SJCRH30 (cell line): ENCODE data around the gene HMOX1. TPM values are rescaled to one million over a fixed set of nuclear protein-coding genes. Genes with fewer than 3 reads are reported as not detected.

Experiments used
- DNase-seq, 2 experiments: peaks; one replicate each; pipeline ENCODE4 v3.0.0-alpha.2; 2015 to 2020
- H3K27ac ChIP-seq: fragments of 250-450 bp; sonication (Bioruptor Pico); 2 replicates; pipeline ENCODE4 v1.5.1; 2020; ENCODE audit warnings: mild to moderate bottlenecking, moderate library complexity
- H3K27me3 ChIP-seq: fragments of 250-450 bp; sonication (Bioruptor Pico); 2 replicates; pipeline ENCODE4 v1.5.1; 2020; ENCODE audit warnings: mild to moderate bottlenecking, moderate library complexity
- H3K36me3 ChIP-seq: fragments of 250-450 bp; sonication (Bioruptor Pico); 2 replicates; pipeline ENCODE4 v1.5.1; 2020; ENCODE audit warnings: mild to moderate bottlenecking, moderate library complexity
- H3K4me1 ChIP-seq: fragments of 250-450 bp; sonication (Bioruptor Pico); 2 replicates; pipeline ENCODE4 v1.5.1; 2020; ENCODE audit warnings: mild to moderate bottlenecking, moderate library complexity
- H3K4me3 ChIP-seq: fragments of 250-450 bp; sonication (Bioruptor Pico); 2 replicates; pipeline ENCODE4 v1.5.1; 2020; ENCODE audit warnings: mild to moderate bottlenecking, moderate library complexity
- H3K9me3 ChIP-seq: fragments of 250-450 bp; sonication (Bioruptor Pico); replicated peaks from 2 replicates; pipeline ENCODE4 v1.5.1; 2020; ENCODE audit warnings: mild to moderate bottlenecking, moderate library complexity
- total RNA-seq: library from RNA; depleted of rRNA; stranded (reverse); fragments of >200 nt; shearing (Covaris generic); gene quantifications from 2 replicates; pipeline ENCODE4 v1.2.3, GENCODE V29; 2014

Gene HMOX1
- total RNA-seq, 1 experiment from 2014 or later = 5.1 TPM

DNA sequence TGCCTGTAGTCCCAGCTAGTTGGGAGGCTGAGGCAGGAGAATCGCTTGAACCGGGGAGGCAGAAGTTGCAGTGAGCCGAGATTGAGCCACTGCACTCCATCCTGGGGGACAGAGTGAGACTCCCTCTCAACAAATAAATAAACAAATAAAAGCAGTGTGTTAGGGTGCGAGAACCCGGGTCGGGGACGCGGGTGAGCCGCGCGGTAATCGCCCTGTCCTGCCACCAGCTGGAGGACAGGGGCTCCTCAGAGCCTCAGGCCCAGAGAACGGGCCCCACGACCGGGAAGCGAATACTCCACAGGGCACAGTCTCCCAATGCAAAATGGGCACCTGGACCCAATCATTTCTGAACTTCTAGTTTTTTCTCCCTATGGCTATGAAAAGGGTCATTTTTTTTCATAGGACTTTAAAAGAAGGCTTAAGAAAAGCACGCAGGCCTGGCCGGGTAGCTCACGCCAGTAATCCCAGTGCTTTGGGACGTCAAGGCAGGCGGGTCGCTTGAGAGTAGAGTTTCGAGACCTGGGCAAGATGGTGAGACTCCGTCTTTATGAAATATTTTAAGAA lies 18.3 kb downstream of the HMOX1 start:
- peaks cover 15% of the 10 kb centered on the region; the same call in 1 of the 2 replicates for H3K4me1 ChIP-seq
- no peaks in the 10 kb centered on the region for H3K9me3 ChIP-seq
- DNase-seq = peak; percentile 29 to 41
- H3K36me3 ChIP-seq = peaks cover 9% of the 10 kb centered on the region
- no peaks in the 10 kb centered on the region for H3K27me3 ChIP-seq
- H3K4me3 ChIP-seq = peak overlapping the region; percentile 81
- peak overlapping the region; percentile 84 for H3K27ac ChIP-seq

- H3K4me1 ChIP-seq = peaks cover 15% of the 10 kb centered on the region; the same call in 1 of the 2 replicates
- peak within 1 kb of the TSS; percentile 84 for H3K27ac ChIP-seq
- peaks cover 16% of the 10 kb centered on the region for H3K36me3 ChIP-seq
- H3K4me3 ChIP-seq = peak within 1 kb of the TSS; percentile 81
- no peaks in the 10 kb centered on the region for H3K27me3 ChIP-seq
- DNase-seq = peak; percentile 97
- H3K9me3 ChIP-seq = no peaks in the 10 kb centered on the region
Observed at GRCh38 chr22:35399678-35400500, 19.0 kb downstream of the HMOX1 start, which contains the start of gene MCM5. MCM5 (plus strand) TSS chr22:35400140; CDS start chr22:35400439, 299 bp downstream.

DNA sequence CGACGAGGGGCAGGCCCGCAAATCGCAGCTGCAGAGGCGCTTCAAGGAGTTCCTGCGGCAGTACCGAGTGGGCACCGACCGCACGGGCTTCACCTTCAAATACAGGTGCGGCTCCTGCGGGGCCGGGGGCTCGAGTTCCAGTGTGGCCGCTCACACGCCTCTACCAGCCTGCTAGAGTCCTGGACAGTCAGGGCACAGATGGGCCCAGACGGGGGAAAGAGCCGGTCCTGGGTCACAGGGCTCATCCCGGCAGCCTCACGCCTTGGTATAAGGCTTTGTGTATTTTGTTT lies 19.6 kb downstream of the HMOX1 start:
- no peak for DNase-seq
- H3K9me3 ChIP-seq = no peaks in the 10 kb centered on the region
- peak overlapping the region; percentile 81 for H3K4me3 ChIP-seq
- peak overlapping the region; percentile 84 for H3K27ac ChIP-seq
- H3K4me1 ChIP-seq = peaks cover 15% of the 10 kb centered on the region; the same call in 1 of the 2 replicates
- H3K27me3 ChIP-seq = no peaks in the 10 kb centered on the region
- H3K36me3 ChIP-seq = peaks cover 18% of the 10 kb centered on the region

GRCh38 chr22:35401863-35402262 lies 21.0 kb downstream of the HMOX1 start:
- no peaks in the 10 kb centered on the region for H3K27me3 ChIP-seq
- no peak overlapping the region for H3K27ac ChIP-seq
- peaks cover 27% of the 10 kb centered on the region for H3K36me3 ChIP-seq
- H3K4me3 ChIP-seq = no peak overlapping the region
- no peaks in the 10 kb centered on the region for H3K9me3 ChIP-seq
- DNase-seq = no peak
- peaks cover 15% of the 10 kb centered on the region; the same call in 1 of the 2 replicates for H3K4me1 ChIP-seq

DNA sequence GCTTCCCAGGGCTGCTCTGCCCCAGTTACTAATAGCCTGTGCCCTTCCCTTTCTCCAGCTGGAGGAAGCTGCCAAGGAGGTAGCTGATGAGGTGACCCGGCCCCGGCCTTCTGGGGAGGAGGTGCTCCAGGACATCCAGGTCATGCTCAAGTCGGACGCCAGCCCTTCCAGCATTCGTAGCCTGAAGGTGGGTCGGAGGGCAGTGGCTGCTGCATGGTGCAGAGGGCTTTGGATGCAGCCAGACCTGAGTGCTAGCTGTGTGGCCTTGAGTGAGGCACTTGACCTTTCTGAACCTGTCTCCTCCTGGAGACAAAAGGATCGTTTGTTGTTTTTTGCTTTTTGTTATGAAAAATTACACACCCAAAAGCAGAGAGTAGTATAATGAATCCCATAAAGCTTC lies 22.5 kb downstream of the HMOX1 start:
- H3K4me1 ChIP-seq = peaks cover 7% of the 10 kb centered on the region; the same call in 1 of the 2 replicates
- no peak overlapping the region for H3K27ac ChIP-seq
- H3K9me3 ChIP-seq = no peaks in the 10 kb centered on the region
- no peaks in the 10 kb centered on the region for H3K27me3 ChIP-seq
- peaks cover 36% of the 10 kb centered on the region for H3K36me3 ChIP-seq
- no peak overlapping the region for H3K4me3 ChIP-seq
- DNase-seq = no peak

DNA sequence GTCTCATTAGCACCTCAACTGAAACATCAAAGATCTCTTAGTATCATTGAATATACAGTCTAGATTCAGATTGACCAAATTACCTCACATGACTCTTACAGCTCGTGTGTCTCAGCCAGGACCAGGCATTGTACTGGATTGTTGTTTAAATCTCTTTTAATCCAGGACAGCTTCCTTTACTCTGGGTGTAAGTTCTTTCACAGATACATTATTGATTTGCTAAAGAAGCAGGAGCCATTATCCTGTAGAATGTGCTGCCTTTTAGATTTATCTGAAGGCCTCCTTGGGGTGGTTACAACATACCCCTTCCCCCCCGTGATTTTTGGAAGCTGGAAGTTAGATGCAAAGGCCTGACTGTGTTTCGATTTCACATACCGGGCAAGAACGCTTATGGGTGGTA lies 23.3 kb downstream of the HMOX1 start:
- DNase-seq = no peak
- Histone ChIP-seq H3K27ac (no peak overlapping the region), H3K9me3 (no peaks in the 10 kb centered on the region), H3K27me3 (no peaks in the 10 kb centered on the region), H3K4me1 (peaks cover 7% of the 10 kb centered on the region; the same call in 1 of the 2 replicates), H3K4me3 (no peak overlapping the region), H3K36me3 (peaks cover 36% of the 10 kb centered on the region)

GRCh38 chr22:35406443-35406842 lies 25.5 kb downstream of the HMOX1 start:
- no peak overlapping the region for H3K27ac ChIP-seq
- H3K36me3 ChIP-seq = peaks cover 53% of the 10 kb centered on the region
- no peak for DNase-seq
- H3K27me3 ChIP-seq = no peaks in the 10 kb centered on the region
- H3K4me3 ChIP-seq = no peak overlapping the region
- peaks cover 12% of the 10 kb centered on the region for H3K4me1 ChIP-seq
- H3K9me3 ChIP-seq = no peaks in the 10 kb centered on the region

DNA sequence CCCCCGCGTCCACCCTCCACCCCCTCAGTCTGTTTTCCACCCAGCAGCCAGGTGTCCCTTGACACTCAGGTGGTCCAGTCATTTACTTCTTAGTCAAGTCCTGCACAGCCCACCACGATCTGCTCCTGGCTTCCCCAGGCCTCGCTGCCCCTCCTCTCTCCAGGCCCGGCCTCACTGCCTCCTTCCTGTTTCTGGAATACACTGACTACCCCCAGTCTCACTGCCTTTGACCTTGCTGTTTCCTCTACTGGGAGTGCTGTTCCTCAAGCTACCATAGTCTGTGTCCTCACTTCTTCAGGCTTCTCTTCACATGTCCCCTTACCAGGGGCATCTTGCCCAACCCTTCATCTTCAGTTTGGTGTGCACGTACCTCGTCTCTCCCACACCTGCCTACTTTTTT lies 26.5 kb downstream of the HMOX1 start:
- Histone ChIP-seq H3K36me3 (peaks cover 61% of the 10 kb centered on the region), H3K27ac (no peak overlapping the region), H3K27me3 (no peaks in the 10 kb centered on the region), H3K4me3 (no peak overlapping the region), H3K4me1 (peaks cover 9% of the 10 kb centered on the region), H3K9me3 (no peaks in the 10 kb centered on the region)
- DNase-seq = no peak

DNA sequence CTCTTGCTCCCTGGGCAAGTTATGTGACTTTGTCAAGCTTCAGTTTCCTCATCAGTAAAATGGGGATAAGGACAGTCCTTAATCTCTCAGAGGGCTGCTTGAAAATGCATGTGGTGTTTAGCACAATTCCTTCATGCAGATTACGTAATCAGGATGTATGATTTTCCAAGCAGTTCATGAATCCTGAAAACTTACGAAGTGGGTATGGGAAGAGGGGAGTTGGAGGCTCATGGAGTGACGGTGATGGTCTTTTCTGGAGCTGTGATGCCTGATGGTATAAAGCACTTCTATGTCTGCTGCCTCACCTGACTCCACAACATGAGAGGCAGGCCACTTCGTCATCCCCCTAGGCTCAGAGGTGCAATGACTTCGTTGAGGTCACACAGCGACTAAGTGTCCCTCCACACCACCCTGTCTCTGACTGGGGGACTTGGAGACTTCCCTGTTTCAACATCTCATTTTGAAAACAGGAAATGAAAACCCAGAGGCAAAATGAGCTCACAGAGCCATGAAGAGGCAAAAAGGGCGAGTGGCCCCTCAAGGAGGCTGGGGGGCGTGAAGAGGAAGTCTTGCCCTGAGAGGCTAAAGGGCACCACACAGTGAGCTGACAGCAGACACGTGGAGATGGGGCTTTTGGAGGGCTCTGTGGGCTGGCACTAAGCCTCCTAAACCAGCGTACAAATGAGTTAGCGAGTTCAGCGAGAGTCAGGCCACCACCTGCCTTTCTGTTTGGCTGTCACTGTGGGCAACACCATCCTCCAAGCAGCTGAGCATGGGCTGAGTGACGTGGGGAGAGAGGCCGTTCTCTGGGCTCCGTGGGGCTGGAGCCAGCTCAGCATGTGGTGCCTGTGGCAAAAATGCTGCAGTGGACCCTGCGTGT lies 29.1 kb downstream of the HMOX1 start:
- no peak overlapping the region for H3K4me3 ChIP-seq
- no peaks in the 10 kb centered on the region for H3K9me3 ChIP-seq
- H3K36me3 ChIP-seq = peaks cover 61% of the 10 kb centered on the region
- no peaks in the 10 kb centered on the region for H3K27me3 ChIP-seq
- DNase-seq = peak; percentile 72 to 77
- peaks cover 9% of the 10 kb centered on the region for H3K4me1 ChIP-seq
- H3K27ac ChIP-seq = peak overlapping the region; percentile 30

- H3K27ac ChIP-seq = peak overlapping the region; percentile 16; the same call in 1 of the 2 replicates
- H3K27me3 ChIP-seq = no peaks in the 10 kb centered on the region
- peaks cover 62% of the 10 kb centered on the region for H3K36me3 ChIP-seq
- no peaks in the 10 kb centered on the region for H3K9me3 ChIP-seq
- H3K4me3 ChIP-seq = no peak overlapping the region
- peaks cover 9% of the 10 kb centered on the region for H3K4me1 ChIP-seq
- DNase-seq = no peak
Observed at GRCh38 chr22:35410663-35411034, 29.8 kb downstream of the HMOX1 start.

- DNase-seq = no peak
- no peaks in the 10 kb centered on the region for H3K27me3 ChIP-seq
- peaks cover 65% of the 10 kb centered on the region for H3K36me3 ChIP-seq
- no peaks in the 10 kb centered on the region for H3K9me3 ChIP-seq
- H3K27ac ChIP-seq = no peak overlapping the region
- H3K4me3 ChIP-seq = no peak overlapping the region
- peaks cover 9% of the 10 kb centered on the region for H3K4me1 ChIP-seq
Observed at GRCh38 chr22:35411102-35411501, 30.2 kb downstream of the HMOX1 start.

- H3K27me3 ChIP-seq = no peaks in the 10 kb centered on the region
Observed at GRCh38 chr22:35413624-35414023, 32.7 kb downstream of the HMOX1 start.

GRCh38 chr22:35417606-35418005 lies 36.7 kb downstream of the HMOX1 start:
- Histone ChIP-seq H3K4me3 (no peak overlapping the region), H3K27ac (no peak overlapping the region), H3K4me1 (no peaks in the 10 kb centered on the region), H3K36me3 (peaks cover 63% of the 10 kb centered on the region), H3K27me3 (no peaks in the 10 kb centered on the region), H3K9me3 (no peaks in the 10 kb centered on the region)
- no peak for DNase-seq

More at GRCh38 chr22:35413624-35414023, 32.7 kb downstream of the HMOX1 start:
- Histone ChIP-seq H3K4me3 (no peak overlapping the region), H3K36me3 (peaks cover 65% of the 10 kb centered on the region), H3K4me1 (peaks cover 9% of the 10 kb centered on the region), H3K9me3 (no peaks in the 10 kb centered on the region), H3K27ac (no peak overlapping the region)
- DNase-seq = no peak

DNA sequence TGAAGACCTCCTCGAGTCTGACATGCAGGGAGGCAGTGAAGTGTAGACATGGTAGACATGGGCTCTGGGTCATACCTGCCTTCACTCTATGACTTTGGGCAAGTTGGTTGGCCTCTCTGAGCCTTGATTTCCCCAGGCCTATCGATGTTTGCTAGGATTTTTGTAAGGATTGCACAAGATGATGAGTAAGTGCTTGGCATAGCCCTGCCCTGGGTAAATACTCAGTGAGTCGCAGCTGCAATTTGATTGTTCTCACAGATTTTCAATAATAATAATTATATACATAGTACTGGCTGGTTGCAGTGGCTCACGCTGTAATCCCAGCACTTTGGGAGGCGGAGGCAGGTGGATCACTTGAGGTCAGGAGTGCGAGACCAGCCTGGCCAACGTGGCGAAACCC lies 37.2 kb downstream of the HMOX1 start:
- no peak overlapping the region for H3K27ac ChIP-seq
- peaks cover 62% of the 10 kb centered on the region for H3K36me3 ChIP-seq
- H3K27me3 ChIP-seq = no peaks in the 10 kb centered on the region
- no peak for DNase-seq
- H3K9me3 ChIP-seq = no peaks in the 10 kb centered on the region
- H3K4me3 ChIP-seq = no peak overlapping the region
- no peaks in the 10 kb centered on the region for H3K4me1 ChIP-seq

GRCh38 chr22:35418731-35419130 lies 37.8 kb downstream of the HMOX1 start:
- no peaks in the 10 kb centered on the region for H3K4me1 ChIP-seq
- H3K9me3 ChIP-seq = no peaks in the 10 kb centered on the region
- no peak for DNase-seq
- no peak overlapping the region for H3K27ac ChIP-seq
- peaks cover 61% of the 10 kb centered on the region for H3K36me3 ChIP-seq
- no peaks in the 10 kb centered on the region for H3K27me3 ChIP-seq
- H3K4me3 ChIP-seq = no peak overlapping the region
